ENCODE measurements around the gene TNFAIP8L1. TPM values are rescaled to one million over a fixed set of nuclear protein-coding genes. Genes with fewer than 3 reads are reported as not detected.

Gene TNFAIP8L1
- total RNA-seq, 1 experiment from 2014 or later: 8.3 TPM

- intact Hi-C loops (cut with micrococcal nuclease): no loop called here
- H3K9me2 ChIP-seq (replicated peaks; ENCODE audit: low read length): no peaks in the 10 kb centered on the region
- no peaks in the 10 kb centered on the region for H4K20me1 ChIP-seq (ENCODE audit: low read length)
- DNase-seq (peak; percentile 61), ATAC-seq (peak; percentile 73)
- CTCF ChIA-PET: no interaction called here
- H3F3A ChIP-seq (ENCODE audit: low read length, unreplicated experiment): no peaks in the 10 kb centered on the region
- H3K4me3 ChIP-seq (ENCODE audit: low read length): peak overlapping the region; percentile 64
- BruUV-seq (replicated peaks): no TSS peak
- no peak overlapping the region for H3K27ac ChIP-seq (ENCODE audit: low read length)
- no peak for TF ChIP-seq EZH2phosphoT487 (IDR thresholded peaks at IDR 0.05; ENCODE audit: borderline replicate concordance, low read length)
- TF ChIP-seq CTCF (conservative IDR thresholded peaks at IDR 0.05; ENCODE audit: low read depth, low read length): no peak
- no peak for TF ChIP-seq EZH2 (IDR thresholded peaks at IDR 0.05; ENCODE audit: low read length, unreplicated experiment)
- 0 out of 2 replicates have a peak, but pooled peaks cover 4% of the 10 kb centered on the region for H3K27me3 ChIP-seq (ENCODE audit: low read length)
- H3K36me3 ChIP-seq (ENCODE audit: low read depth, low read length): no peaks in the 10 kb centered on the region
- H3K9ac ChIP-seq (ENCODE audit: low read length): no peak overlapping the region
- POLR2A ChIA-PET (ENCODE audit: unreplicated experiment): no interaction called here
- H3K4me1 ChIP-seq (ENCODE audit: insufficient read depth, low read length): peaks cover 4% of the 10 kb centered on the region; the same call in 1 of the 2 replicates
- H3K9me3 ChIP-seq (ENCODE audit: low read length): no peaks in the 10 kb centered on the region
- H3K4me2 ChIP-seq (ENCODE audit: low read length): peak overlapping the region; percentile 93
- H2AFZ ChIP-seq (ENCODE audit: low read length): peak overlapping the region; percentile 91
- no peaks in the 10 kb centered on the region for H3K79me2 ChIP-seq (ENCODE audit: low read length)
These were observed 41.2 kb upstream of the TNFAIP8L1 start for GRCh38 chr19:4597975-4598671.

- Histone ChIP-seq H3K36me3 (ENCODE audit: low read depth, low read length) (no peaks in the 10 kb centered on the region), H3F3A (ENCODE audit: low read length, unreplicated experiment) (no peaks in the 10 kb centered on the region), H3K27ac (ENCODE audit: low read length) (no peak overlapping the region), H3K9ac (ENCODE audit: low read length) (no peak overlapping the region), H3K9me3 (ENCODE audit: low read length) (no peaks in the 10 kb centered on the region), H3K4me3 (ENCODE audit: low read length) (peak overlapping the region; percentile 64), H4K20me1 (ENCODE audit: low read length) (no peaks in the 10 kb centered on the region), H3K4me1 (ENCODE audit: insufficient read depth, low read length) (peaks cover 4% of the 10 kb centered on the region; the same call in 1 of the 2 replicates), H3K9me2 (replicated peaks; ENCODE audit: low read length) (no peaks in the 10 kb centered on the region), H3K4me2 (ENCODE audit: low read length) (peak overlapping the region; percentile 93), H3K27me3 (ENCODE audit: low read length) (0 out of 2 replicates have a peak, but pooled peaks cover 4% of the 10 kb centered on the region), H2AFZ (ENCODE audit: low read length) (peak overlapping the region; percentile 91; the same call in 1 of the 2 replicates), H3K79me2 (ENCODE audit: low read length) (no peaks in the 10 kb centered on the region)
- BruUV-seq (replicated peaks): no TSS peak
- no peak for ATAC-seq
- no peak for DNase-seq
- CTCF ChIA-PET: no interaction called here
- intact Hi-C loops (cut with micrococcal nuclease): no loop called here
- TF ChIP-seq CTCF (conservative IDR thresholded peaks at IDR 0.05; ENCODE audit: low read depth, low read length): no peak
- TF ChIP-seq EZH2 (IDR thresholded peaks at IDR 0.05; ENCODE audit: low read length, unreplicated experiment): no peak
- no peak for TF ChIP-seq EZH2phosphoT487 (IDR thresholded peaks at IDR 0.05; ENCODE audit: borderline replicate concordance, low read length)
- POLR2A ChIA-PET (ENCODE audit: unreplicated experiment): no interaction called here
These were observed 40.6 kb upstream of the TNFAIP8L1 start for GRCh38 chr19:4598712-4599111.

- Histone ChIP-seq H3K9ac (ENCODE audit: low read length) (no peak overlapping the region), H3F3A (ENCODE audit: low read length, unreplicated experiment) (no peaks in the 10 kb centered on the region), H3K4me2 (ENCODE audit: low read length) (no peak overlapping the region), H3K4me1 (ENCODE audit: insufficient read depth, low read length) (peaks cover 4% of the 10 kb centered on the region; the same call in 1 of the 2 replicates), H3K27me3 (ENCODE audit: low read length) (0 out of 2 replicates have a peak, but pooled peaks cover 4% of the 10 kb centered on the region), H3K79me2 (ENCODE audit: low read length) (no peaks in the 10 kb centered on the region), H2AFZ (ENCODE audit: low read length) (no peak overlapping the region), H3K9me2 (replicated peaks; ENCODE audit: low read length) (no peaks in the 10 kb centered on the region), H3K36me3 (ENCODE audit: low read depth, low read length) (no peaks in the 10 kb centered on the region), H3K9me3 (ENCODE audit: low read length) (no peaks in the 10 kb centered on the region), H4K20me1 (ENCODE audit: low read length) (no peaks in the 10 kb centered on the region), H3K4me3 (ENCODE audit: low read length) (no peak overlapping the region), H3K27ac (ENCODE audit: low read length) (no peak overlapping the region)
- intact Hi-C loops (cut with micrococcal nuclease): no loop called here
- ATAC-seq (no peak), DNase-seq (no peak)
- POLR2A ChIA-PET (ENCODE audit: unreplicated experiment): no interaction called here
- TF ChIP-seq EZH2phosphoT487 (IDR thresholded peaks at IDR 0.05; ENCODE audit: borderline replicate concordance, low read length): no peak
- no peak for TF ChIP-seq EZH2 (IDR thresholded peaks at IDR 0.05; ENCODE audit: low read length, unreplicated experiment)
- no peak for TF ChIP-seq CTCF (conservative IDR thresholded peaks at IDR 0.05; ENCODE audit: low read depth, low read length)
- BruUV-seq (replicated peaks): no TSS peak
- CTCF ChIA-PET: no interaction called here
These were observed 39.2 kb upstream of the TNFAIP8L1 start for GRCh38 chr19:4600082-4600481.

Data from PC-3 (cell line).